A204.1 (cell line): Measurements from ENCODE around the gene CLTB.
"Not testable (repeated sequence)": the region's sequence is repeated elsewhere in the genome, so short reads cannot be mapped to it uniquely, and the experiment has no call there.

Source experiments
- FAIRE-seq: peaks from 2 replicates; lab custom pipeline; 2012; peaks lifted over from hg19 to GRCh38; lab: Jason Lieb, UNC

CLTB gene

GRCh38 chr5:176415952-176416924, at the start of gene CLTB:
Gene CLTB, minus strand, starts transcription at chr5:176416539. Its CDS starts 176 bp downstream, at chr5:176416363.
- no peak for FAIRE-seq

- no peak for FAIRE-seq
Measured at GRCh38 chr5:176463113-176463764, 46.9 kb upstream of the CLTB start.

- no peak for FAIRE-seq
Measured at GRCh38 chr5:176461349-176461748, 45.0 kb upstream of the CLTB start.

- FAIRE-seq, result no peak
Measured at GRCh38 chr5:176458904-176459561, 42.7 kb upstream of the CLTB start.

- FAIRE-seq, result no peak
Measured at GRCh38 chr5:176454724-176455394, 38.5 kb upstream of the CLTB start.

- no peak for FAIRE-seq
Measured at GRCh38 chr5:176450077-176450476, 33.7 kb upstream of the CLTB start.

- peak; percentile 97 for FAIRE-seq
Measured at GRCh38 chr5:176447978-176448608, 31.8 kb upstream of the CLTB start, which contains the start of gene FAF2. Gene FAF2, plus strand, starts transcription at chr5:176448385. Its CDS starts 23 bp downstream, at chr5:176448408.

- no peak for FAIRE-seq
Measured at GRCh38 chr5:176447591-176447977, 31.2 kb upstream of the CLTB start.

GRCh38 chr5:176446884-176447590, 30.7 kb upstream of the CLTB start:
- FAIRE-seq, result no peak

- no peak for FAIRE-seq
Measured at GRCh38 chr5:176446028-176446665, 29.8 kb upstream of the CLTB start.

- no peak for FAIRE-seq
Measured at GRCh38 chr5:176444742-176445141, 28.4 kb upstream of the CLTB start.

- not testable (repeated sequence) for FAIRE-seq
Measured at GRCh38 chr5:176442911-176443310, 26.6 kb upstream of the CLTB start.

GRCh38 chr5:176441921-176442323, 25.6 kb upstream of the CLTB start:
- no peak for FAIRE-seq

- no peak for FAIRE-seq
Measured at GRCh38 chr5:176440927-176441706, 24.8 kb upstream of the CLTB start.

- FAIRE-seq, result no peak
Measured at GRCh38 chr5:176438959-176439757, 22.8 kb upstream of the CLTB start.

- FAIRE-seq, result peak; percentile 72
Measured at GRCh38 chr5:176436656-176437055, 20.3 kb upstream of the CLTB start.

GRCh38 chr5:176432707-176433106, 16.4 kb upstream of the CLTB start:
- FAIRE-seq, result no peak

- no peak for FAIRE-seq
Measured at GRCh38 chr5:176429972-176430371, 13.6 kb upstream of the CLTB start.

- no peak for FAIRE-seq
Measured at GRCh38 chr5:176427971-176428370, 11.6 kb upstream of the CLTB start.
